NCI-H128 (cell line): ENCODE results near the gene CRYGC.
"Not testable (repeated sequence)": the region's sequence is repeated elsewhere in the genome, so short reads cannot be mapped to it uniquely, and the experiment has no call there.

Experiments
- DNase-seq: peaks from one replicate; lab custom pipeline; 2025; ENCODE audit not compliant: unreplicated experiment; lab: John Stamatoyannopoulos, UW

The CRYGC gene

GRCh38 chr2:208138334-208138733 is 8.7 kb upstream of the CRYGC start:
- DNase-seq, result not testable (repeated sequence)

GRCh38 chr2:208136716-208137094 is 7.1 kb upstream of the CRYGC start:
- no peak for DNase-seq

- DNase-seq, result no peak
Observed at GRCh38 chr2:208135794-208136715, 6.4 kb upstream of the CRYGC start.

GRCh38 chr2:208134928-208135586 is 5.4 kb upstream of the CRYGC start:
- no peak for DNase-seq

GRCh38 chr2:208130712-208131110 is 1.1 kb upstream of the CRYGC start:
- DNase-seq, result no peak

GRCh38 chr2:208128136-208128535 is 1.5 kb downstream of the CRYGC start:
- DNase-seq, result no peak

DNA sequence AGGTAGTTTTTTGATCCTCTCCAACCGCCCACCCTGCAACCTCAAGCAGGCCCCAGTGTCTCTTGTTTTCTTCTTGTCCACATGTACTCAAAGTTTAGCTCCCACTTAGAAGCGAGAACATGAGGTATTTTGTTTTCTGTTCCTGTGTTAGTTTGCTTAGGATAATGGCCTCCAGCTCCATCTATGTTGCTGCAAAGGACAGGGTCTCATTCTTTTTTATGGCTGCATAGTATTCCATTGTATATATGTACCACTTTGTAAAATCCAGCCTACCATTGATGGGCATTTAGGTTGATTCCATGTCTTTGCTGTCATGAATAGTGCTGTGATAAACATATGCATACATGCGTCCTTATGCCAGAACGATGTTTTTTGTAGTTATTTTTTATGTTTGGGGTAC is 2.5 kb downstream of the CRYGC start:
- no peak for DNase-seq

GRCh38 chr2:208125251-208125650 is 4.4 kb downstream of the CRYGC start:
- DNase-seq, result no peak

DNA sequence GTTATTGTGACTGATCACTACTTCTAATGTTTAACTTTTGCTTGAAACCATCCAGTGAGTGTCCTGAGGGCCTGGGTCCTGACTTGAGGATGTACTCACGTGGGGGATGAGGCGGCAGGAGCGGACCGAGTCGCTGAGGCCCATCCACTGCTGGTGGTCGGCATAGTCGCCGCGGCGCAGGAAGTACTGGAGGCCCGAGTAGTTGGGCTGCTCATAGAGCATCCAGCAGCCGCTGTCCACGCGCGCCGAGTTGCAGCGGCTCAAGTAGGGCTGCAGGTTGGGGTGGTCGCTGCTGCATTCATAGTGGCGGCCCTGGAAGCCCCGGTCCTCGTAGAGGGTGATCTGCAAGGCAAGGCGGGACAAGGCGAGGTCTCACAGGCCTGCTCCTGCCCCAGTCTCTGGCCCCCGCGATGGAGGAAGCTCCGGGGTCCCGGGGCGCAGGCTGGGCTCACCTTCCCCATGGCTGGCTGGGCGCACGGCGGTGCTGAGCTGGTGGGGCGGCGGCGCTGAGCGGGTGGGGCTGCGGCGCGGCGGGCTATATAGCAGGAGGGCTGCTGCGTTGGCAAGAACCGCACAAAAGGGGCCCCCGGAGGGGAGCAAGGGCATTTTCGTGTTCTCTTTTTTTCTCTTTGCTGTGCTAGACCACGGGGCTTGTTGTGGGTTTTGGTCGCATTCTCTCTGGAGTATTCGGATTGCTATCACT is 5.5 kb downstream of the CRYGC start, which contains the start of gene CRYGD:
CRYGD (minus strand) TSS at position 512 of the 703 bp plus-strand sequence; CDS start at position 461, 51 bp downstream.
- not testable (repeated sequence) for DNase-seq

- DNase-seq, result no peak
Observed at GRCh38 chr2:208122248-208122647, 7.4 kb downstream of the CRYGC start.

GRCh38 chr2:208118918-208119317 is 10.7 kb downstream of the CRYGC start:
- DNase-seq, result no peak

GRCh38 chr2:208117390-208117789 is 12.2 kb downstream of the CRYGC start:
- not testable (repeated sequence) for DNase-seq

GRCh38 chr2:208112969-208113368 is 16.7 kb downstream of the CRYGC start:
- DNase-seq, result peak; percentile 54

GRCh38 chr2:208112273-208112745 is 17.3 kb downstream of the CRYGC start:
- not testable (repeated sequence) for DNase-seq

- DNase-seq, result no peak
Observed at GRCh38 chr2:208103616-208104015, 26.0 kb downstream of the CRYGC start.

- no peak for DNase-seq
Observed at GRCh38 chr2:208101716-208102631, 27.7 kb downstream of the CRYGC start.

- no peak for DNase-seq
Observed at GRCh38 chr2:208099682-208100470, 29.8 kb downstream of the CRYGC start.

- DNase-seq, result not testable (repeated sequence)
Observed at GRCh38 chr2:208098701-208099100, 30.9 kb downstream of the CRYGC start.

DNA sequence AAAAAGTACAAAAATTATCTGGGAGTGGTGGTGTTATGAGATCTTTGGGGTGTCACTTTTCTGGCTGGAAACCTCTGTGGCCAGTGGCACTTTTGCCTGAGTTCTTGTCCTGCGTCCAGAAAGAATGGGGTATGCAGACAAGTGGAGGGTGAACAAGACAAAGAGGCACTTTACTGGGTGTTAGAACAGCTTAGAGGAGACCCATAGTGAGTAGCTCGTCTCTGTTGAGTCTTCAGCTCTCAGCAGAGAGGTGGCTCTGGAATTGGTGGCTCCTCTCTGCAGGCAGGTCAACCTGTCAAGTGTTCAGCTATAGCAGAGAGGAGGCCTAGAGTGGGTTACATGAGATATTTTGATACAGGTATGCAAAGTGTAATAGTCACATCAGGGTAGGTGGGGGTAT is 31.4 kb downstream of the CRYGC start:
- DNase-seq, result no peak
